ENCODE measurements around the gene MXRA8.

DNA sequence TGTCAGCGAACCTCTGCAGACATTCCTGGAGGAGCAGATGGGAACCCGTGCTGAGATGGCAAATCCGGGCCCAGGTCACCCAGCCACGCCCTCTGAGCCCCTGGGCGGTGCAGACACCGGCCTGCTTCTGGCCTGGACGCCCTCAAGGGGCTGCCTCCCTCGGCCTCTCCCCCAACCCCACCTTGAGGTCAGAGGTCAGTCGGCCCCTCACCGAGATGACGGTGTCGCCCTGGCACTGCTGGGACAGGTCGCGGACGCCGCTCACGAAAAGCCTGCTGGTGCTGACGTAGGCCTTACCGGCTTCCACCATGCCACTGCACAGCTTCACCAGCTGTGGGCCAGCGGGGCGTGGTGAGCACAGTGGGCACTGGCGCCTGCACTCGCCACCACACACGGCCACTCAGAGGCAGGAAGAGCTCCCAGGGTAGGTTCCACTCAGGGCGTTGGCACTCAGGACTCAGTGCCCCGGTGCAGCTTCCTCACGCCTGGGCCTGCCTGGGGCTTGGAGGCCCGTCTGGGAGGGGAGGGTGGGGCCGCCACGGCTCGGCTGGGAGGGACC, 55.3 kb downstream of the MXRA8 start:
- TF ChIP-seq, protein P1, sequence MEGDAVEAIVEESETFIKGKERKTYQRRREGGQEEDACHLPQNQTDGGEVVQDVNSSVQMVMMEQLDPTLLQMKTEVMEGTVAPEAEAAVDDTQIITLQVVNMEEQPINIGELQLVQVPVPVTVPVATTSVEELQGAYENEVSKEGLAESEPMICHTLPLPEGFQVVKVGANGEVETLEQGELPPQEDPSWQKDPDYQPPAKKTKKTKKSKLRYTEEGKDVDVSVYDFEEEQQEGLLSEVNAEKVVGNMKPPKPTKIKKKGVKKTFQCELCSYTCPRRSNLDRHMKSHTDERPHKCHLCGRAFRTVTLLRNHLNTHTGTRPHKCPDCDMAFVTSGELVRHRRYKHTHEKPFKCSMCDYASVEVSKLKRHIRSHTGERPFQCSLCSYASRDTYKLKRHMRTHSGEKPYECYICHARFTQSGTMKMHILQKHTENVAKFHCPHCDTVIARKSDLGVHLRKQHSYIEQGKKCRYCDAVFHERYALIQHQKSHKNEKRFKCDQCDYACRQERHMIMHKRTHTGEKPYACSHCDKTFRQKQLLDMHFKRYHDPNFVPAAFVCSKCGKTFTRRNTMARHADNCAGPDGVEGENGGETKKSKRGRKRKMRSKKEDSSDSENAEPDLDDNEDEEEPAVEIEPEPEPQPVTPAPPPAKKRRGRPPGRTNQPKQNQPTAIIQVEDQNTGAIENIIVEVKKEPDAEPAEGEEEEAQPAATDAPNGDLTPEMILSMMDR (IDR thresholded peaks at IDR 0.05), result no peak
- no peak for TF ChIP-seq POLR2A (IDR thresholded peaks at IDR 0.05)
